ENCODE data around the gene RER1. TPM values are rescaled to one million over a fixed set of nuclear protein-coding genes. Genes with fewer than 3 reads are reported as not detected.

The RER1 gene
- polyA plus RNA-seq, 1 experiment, result 324 TPM

DNA sequence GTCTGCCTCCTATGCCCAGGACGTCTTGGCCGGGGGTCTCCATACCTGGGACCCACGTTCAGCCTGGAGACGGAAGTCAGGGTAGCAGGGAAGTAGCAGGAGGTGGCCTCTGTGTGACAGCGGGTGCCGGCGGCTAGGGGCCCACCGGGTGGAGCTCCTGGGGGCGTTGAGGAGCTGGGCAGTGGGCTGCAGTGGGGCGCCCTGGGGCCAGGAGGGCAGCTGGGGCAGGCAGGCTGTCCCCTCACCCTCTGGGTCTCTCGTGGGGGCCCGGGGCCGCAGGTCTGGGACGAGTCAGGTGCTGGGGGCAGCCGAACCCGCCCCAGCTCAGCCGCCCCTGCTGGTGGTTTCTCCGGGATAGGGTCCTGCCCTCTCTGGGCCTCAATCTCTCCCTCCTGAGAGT lies 35.4 kb downstream of the RER1 start:
- no peak overlapping the region for H3K4me3 ChIP-seq (ENCODE audit: low read depth, low read length)
- H3K9me3 ChIP-seq (ENCODE audit: control insufficient read depth, insufficient read depth, low read length), result peaks cover 26% of the 10 kb centered on the region
- no peak for DNase-seq (ENCODE audit: low read depth, low spot score)
- H3K27ac ChIP-seq (ENCODE audit: low read depth, low read length), result no peak overlapping the region
- TF ChIP-seq, protein P1, sequence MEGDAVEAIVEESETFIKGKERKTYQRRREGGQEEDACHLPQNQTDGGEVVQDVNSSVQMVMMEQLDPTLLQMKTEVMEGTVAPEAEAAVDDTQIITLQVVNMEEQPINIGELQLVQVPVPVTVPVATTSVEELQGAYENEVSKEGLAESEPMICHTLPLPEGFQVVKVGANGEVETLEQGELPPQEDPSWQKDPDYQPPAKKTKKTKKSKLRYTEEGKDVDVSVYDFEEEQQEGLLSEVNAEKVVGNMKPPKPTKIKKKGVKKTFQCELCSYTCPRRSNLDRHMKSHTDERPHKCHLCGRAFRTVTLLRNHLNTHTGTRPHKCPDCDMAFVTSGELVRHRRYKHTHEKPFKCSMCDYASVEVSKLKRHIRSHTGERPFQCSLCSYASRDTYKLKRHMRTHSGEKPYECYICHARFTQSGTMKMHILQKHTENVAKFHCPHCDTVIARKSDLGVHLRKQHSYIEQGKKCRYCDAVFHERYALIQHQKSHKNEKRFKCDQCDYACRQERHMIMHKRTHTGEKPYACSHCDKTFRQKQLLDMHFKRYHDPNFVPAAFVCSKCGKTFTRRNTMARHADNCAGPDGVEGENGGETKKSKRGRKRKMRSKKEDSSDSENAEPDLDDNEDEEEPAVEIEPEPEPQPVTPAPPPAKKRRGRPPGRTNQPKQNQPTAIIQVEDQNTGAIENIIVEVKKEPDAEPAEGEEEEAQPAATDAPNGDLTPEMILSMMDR (IDR thresholded peaks at IDR 0.05; ENCODE audit: low read depth, low read length), result no peak
- CTCF ChIA-PET, result no interaction called here
- POLR2A ChIA-PET, result no interaction called here
- H3K27me3 ChIP-seq (ENCODE audit: control insufficient read depth, insufficient read depth, low read length), result peaks cover 19% of the 10 kb centered on the region

DNA sequence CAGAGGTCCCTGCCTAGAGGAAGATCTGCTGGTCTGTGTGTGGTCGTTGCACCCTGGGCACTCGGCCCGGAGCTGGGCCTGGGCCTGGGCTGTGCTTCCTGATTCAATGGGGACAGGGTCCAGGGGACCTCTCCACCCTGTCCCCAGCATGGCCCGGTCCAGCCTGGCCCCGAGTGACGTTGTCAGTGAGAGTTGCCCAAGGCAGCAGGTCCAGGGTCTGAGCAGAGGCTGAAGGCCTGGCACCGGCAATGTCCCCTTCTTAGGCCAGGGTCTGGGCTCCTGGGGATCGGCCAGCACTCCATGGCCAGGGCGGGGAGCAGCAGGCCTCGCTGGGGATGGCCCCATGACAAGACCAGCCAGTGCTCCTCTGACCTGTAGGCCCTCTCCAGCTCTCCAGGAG lies 36.3 kb downstream of the RER1 start:
- no peak for DNase-seq (ENCODE audit: low read depth, low spot score)
- no peak overlapping the region for H3K27ac ChIP-seq (ENCODE audit: low read depth, low read length)
- ChIA-PET CTCF (no interaction called here), POLR2A (no interaction called here)
- H3K4me3 ChIP-seq (ENCODE audit: low read depth, low read length), result no peak overlapping the region
- H3K9me3 ChIP-seq (ENCODE audit: control insufficient read depth, insufficient read depth, low read length), result peaks cover 26% of the 10 kb centered on the region
- peaks cover 25% of the 10 kb centered on the region for H3K27me3 ChIP-seq (ENCODE audit: control insufficient read depth, insufficient read depth, low read length)
- TF ChIP-seq, protein P1 (IDR thresholded peaks at IDR 0.05; ENCODE audit: low read depth, low read length), result no peak

DNA sequence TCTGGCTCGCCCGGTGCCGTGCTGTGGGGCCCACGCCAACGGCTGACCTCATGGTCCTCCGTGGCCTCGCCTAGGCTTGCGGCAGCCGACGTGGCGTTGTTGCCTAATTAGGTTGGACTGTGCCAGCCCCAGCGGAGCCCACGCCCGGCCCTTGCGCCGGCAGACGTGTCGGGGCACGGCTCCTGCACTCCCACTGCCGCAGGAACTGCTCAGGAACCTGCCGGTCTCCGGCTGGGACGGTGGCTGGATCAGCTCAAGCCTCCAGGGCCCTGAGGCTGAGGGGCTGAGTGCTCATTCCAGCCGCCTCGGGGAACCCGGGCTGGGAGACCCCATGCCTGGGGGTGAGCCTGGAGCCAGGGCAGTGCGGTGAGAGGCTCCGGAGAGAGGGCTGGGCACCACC lies 36.8 kb downstream of the RER1 start:
- POLR2A ChIA-PET, result no interaction called here
- Histone ChIP-seq H3K27me3 (ENCODE audit: control insufficient read depth, insufficient read depth, low read length) (peaks cover 29% of the 10 kb centered on the region), H3K4me3 (ENCODE audit: low read depth, low read length) (no peak overlapping the region), H3K9me3 (ENCODE audit: control insufficient read depth, insufficient read depth, low read length) (peaks cover 22% of the 10 kb centered on the region), H3K27ac (ENCODE audit: low read depth, low read length) (no peak overlapping the region)
- no peak for DNase-seq (ENCODE audit: low read depth, low spot score)
- TF ChIP-seq, protein P1 (IDR thresholded peaks at IDR 0.05; ENCODE audit: low read depth, low read length), result no peak
- CTCF ChIA-PET, result no interaction called here

DNA sequence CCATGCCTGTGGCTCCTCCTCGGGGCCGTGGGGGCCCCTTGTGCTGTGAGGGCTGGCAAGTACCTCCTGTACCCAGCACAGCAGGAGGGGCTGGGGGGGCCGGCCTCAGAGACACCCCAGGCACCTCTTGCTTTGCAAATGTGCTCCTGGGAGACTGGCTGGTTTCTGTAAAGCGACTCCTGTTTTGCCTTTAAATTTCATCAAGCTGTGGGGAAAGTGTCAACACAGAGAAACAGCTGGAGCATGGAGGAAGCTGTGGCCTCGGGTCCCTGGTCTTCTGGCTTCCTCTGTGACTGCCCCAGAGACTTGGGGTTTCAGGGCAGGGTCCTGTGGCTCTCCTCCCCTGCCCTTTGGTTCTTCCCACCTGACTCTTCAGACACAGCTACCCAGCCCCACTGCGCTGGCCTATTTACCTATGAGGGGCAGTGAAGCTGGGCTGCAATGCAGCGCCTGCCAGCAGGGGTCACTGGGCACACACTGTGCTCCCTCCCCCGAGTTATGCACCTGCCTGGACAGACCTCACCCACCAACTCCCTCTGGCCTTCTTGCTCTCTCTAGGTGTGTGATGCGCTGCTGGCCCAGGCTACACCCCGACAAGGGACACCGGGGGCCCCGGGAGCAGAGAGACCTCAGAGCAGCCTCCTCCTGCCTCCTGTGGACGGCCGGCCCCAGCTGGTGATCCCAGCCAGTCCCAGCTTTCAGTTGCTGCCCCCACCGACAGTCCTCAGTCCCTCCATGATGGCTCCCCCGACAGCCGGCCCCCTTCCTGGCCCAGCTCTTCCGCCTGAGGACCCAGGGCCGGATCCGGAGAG lies 38.3 kb downstream of the RER1 start:
- TF ChIP-seq, protein P1 (IDR thresholded peaks at IDR 0.05; ENCODE audit: low read depth, low read length), result peak; percentile 33
- DNase-seq (ENCODE audit: low read depth, low spot score), result no peak
- Histone ChIP-seq H3K27me3 (ENCODE audit: control insufficient read depth, insufficient read depth, low read length) (peaks cover 44% of the 10 kb centered on the region), H3K9me3 (ENCODE audit: control insufficient read depth, insufficient read depth, low read length) (peaks cover 21% of the 10 kb centered on the region), H3K4me3 (ENCODE audit: low read depth, low read length) (no peak overlapping the region), H3K27ac (ENCODE audit: low read depth, low read length) (no peak overlapping the region)
- CTCF ChIA-PET, result no interaction called here
- POLR2A ChIA-PET, result no interaction called here

DNA sequence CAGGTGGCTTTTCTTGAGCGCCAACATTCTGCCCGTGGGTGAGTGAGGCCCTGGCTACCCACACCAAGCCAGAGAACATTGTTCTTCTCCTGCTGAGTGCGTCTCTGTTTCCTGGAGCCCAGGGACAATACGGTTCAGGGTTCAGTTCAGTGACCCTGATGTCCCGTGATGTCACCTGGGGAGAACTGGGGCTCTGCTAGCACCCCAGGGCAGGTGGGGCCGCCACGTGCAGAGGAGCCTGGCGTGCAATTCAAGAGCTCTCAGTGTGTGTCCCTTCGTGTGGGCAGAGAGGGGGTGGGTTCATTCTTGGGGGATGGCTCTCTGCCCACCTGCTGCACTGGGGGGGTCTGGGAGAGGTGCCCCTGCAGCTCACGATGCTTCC lies 38.9 kb downstream of the RER1 start:
- H3K4me3 ChIP-seq (ENCODE audit: low read depth, low read length), result no peak overlapping the region
- CTCF ChIA-PET, result no interaction called here
- POLR2A ChIA-PET, result no interaction called here
- H3K27me3 ChIP-seq (ENCODE audit: control insufficient read depth, insufficient read depth, low read length), result peaks cover 46% of the 10 kb centered on the region
- TF ChIP-seq, protein P1 (IDR thresholded peaks at IDR 0.05; ENCODE audit: low read depth, low read length), result no peak
- DNase-seq (ENCODE audit: low read depth, low spot score), result no peak
- peaks cover 21% of the 10 kb centered on the region for H3K9me3 ChIP-seq (ENCODE audit: control insufficient read depth, insufficient read depth, low read length)
- no peak overlapping the region for H3K27ac ChIP-seq (ENCODE audit: low read depth, low read length)
